GM23248 (cell line): ENCODE data around the gene TLR9. TPM values are rescaled to one million over a fixed set of nuclear protein-coding genes. Genes with fewer than 3 reads are reported as not detected.

Experiments
- DNase-seq: peaks from one replicate; pipeline ENCODE4 v3.0.0-alpha.2; 2015
- H2AFZ ChIP-seq: fragments of 200-600 bp; sonication (generic); 2 replicates; pipeline ENCODE4 v1.6.1; 2016; ENCODE audit warnings: antibody characterized with exemption
- H3F3A ChIP-seq: fragments of 200-600 bp; sonication (generic); 2 replicates; pipeline ENCODE4 v1.6.1; 2016; ENCODE audit warnings: mild to moderate bottlenecking, antibody characterized with exemption, mixed run types; ENCODE audit not compliant: insufficient read depth
- H3K27ac ChIP-seq: fragments of 200-600 bp; sonication (generic); 2 replicates; pipeline ENCODE4 v1.5.1; 2016; ENCODE audit warnings: mild to moderate bottlenecking
- H3K27me3 ChIP-seq: fragments of 200-600 bp; sonication (generic); replicated peaks from 2 replicates; pipeline ENCODE4 v1.6.1; 2016; ENCODE audit warnings: mild to moderate bottlenecking; ENCODE audit not compliant: insufficient read depth
- H3K36me3 ChIP-seq: fragments of 200-600 bp; sonication (generic); 2 replicates; pipeline ENCODE4 v1.6.1; 2016; ENCODE audit warnings: low read depth, mild to moderate bottlenecking
- H3K4me1 ChIP-seq: fragments of 200-600 bp; sonication (generic); 2 replicates; pipeline ENCODE4 v1.6.1; 2016; ENCODE audit warnings: mild to moderate bottlenecking; ENCODE audit not compliant: insufficient read depth
- H3K4me2 ChIP-seq: fragments of 200-600 bp; sonication (generic); one replicate; pipeline ENCODE4 v1.6.1; 2016; ENCODE audit warnings: mild to moderate bottlenecking; ENCODE audit not compliant: unreplicated experiment
- H3K4me3 ChIP-seq: fragments of 200-600 bp; sonication (generic); 2 replicates; pipeline ENCODE4 v1.5.1; 2016; ENCODE audit warnings: mild to moderate bottlenecking
- H3K79me2 ChIP-seq: fragments of 200-600 bp; sonication (generic); 2 replicates; pipeline ENCODE4 v1.6.1; 2016; ENCODE audit warnings: mild to moderate bottlenecking; ENCODE audit not compliant: insufficient read depth
- H3K9ac ChIP-seq: fragments of 200-600 bp; sonication (generic); 2 replicates; pipeline ENCODE4 v1.6.1; 2016; ENCODE audit warnings: mild to moderate bottlenecking
- H3K9me2 ChIP-seq: fragments of 200-600 bp; sonication (generic); 2 replicates; pipeline ENCODE4 v1.6.1; 2016; ENCODE audit warnings: mixed run types, mild to moderate bottlenecking, moderate library complexity; ENCODE audit not compliant: insufficient read depth
- H3K9me3 ChIP-seq: fragments of 200-600 bp; sonication (generic); one replicate; pipeline ENCODE4 v1.6.1; 2017; ENCODE audit warnings: low read depth
- H4K20me1 ChIP-seq: fragments of 200-600 bp; sonication (generic); 2 replicates; pipeline ENCODE4 v1.6.0; 2016; ENCODE audit not compliant: insufficient read depth
- EZH2 ChIP-seq: fragments of 200-600 bp; sonication (generic); IDR thresholded peaks from 2 replicates; pipeline ENCODE4 v1.6.1; 2018; ENCODE audit warnings: antibody characterized with exemption, mild to moderate bottlenecking; ENCODE audit not compliant: insufficient read depth, poor library complexity, severe bottlenecking
- EZH2phosphoT487 ChIP-seq: fragments of 200-600 bp; sonication (generic); IDR thresholded peaks from 2 replicates; pipeline ENCODE4 v1.6.1; 2018; ENCODE audit warnings: antibody characterized with exemption, moderate library complexity, mild to moderate bottlenecking, low read depth; ENCODE audit not compliant: insufficient read depth
- WGBS, 2 experiments: methylation state at CpG; one replicate each; pipeline ENCODE4 v1.1.6; 2015 to 2017; ENCODE audit warnings: low lambda C conversion rate in 2 of 2, low coverage in 1 of 2; ENCODE audit errors: missing lambda C conversion rate in 2 of 2; 5-methylcytosine and 5-hydroxymethylcytosine counted together
- in situ Hi-C: fragments of 300-500 bp; cut with MboI; formaldehyde crosslinking; loops from 2 replicates; pipeline ENCODE4 v1.15.0; 2020
- polyA plus RNA-seq: library from polyadenylated mRNA; unstranded; fragments of >200 nt; fragmentation: Nextera tagmentation; extraction: Ambion mirVana; gene quantifications from 2 replicates; pipeline ENCODE4 v1.2.1, GENCODE V29; 2016
- total RNA-seq: library from RNA; depleted of rRNA; stranded (reverse); fragments of >200 nt; shearing (Covaris generic); gene quantifications from 2 replicates; pipeline ENCODE4 v1.2.3, GENCODE V29; 2014

Gene TLR9
- total and polyA plus RNA-seq, 2 experiments from 2014 or later, result not detected

- in situ Hi-C loops, result no loop called here
- no peak for TF ChIP-seq EZH2
- no peak for TF ChIP-seq EZH2phosphoT487
- peaks cover 100% of the 10 kb centered on the region for H3K79me2 ChIP-seq
- peaks cover 30% of the 10 kb centered on the region for H4K20me1 ChIP-seq
- H3K9me2 ChIP-seq, result no peaks in the 10 kb centered on the region
- peaks cover 22% of the 10 kb centered on the region for H3K4me1 ChIP-seq
- 27 to 31% methylated on average over 9 of the region's 9 CpGs for WGBS, 2 experiments
- H3K4me2 ChIP-seq, result peak overlapping the region; percentile 35
- H3K4me3 ChIP-seq, result no peak overlapping the region
- H3K27me3 ChIP-seq, result no peaks in the 10 kb centered on the region
- no peaks in the 10 kb centered on the region for H3K9me3 ChIP-seq
- 0 out of 2 replicates have a peak overlapping the region, but pooled peaks have one; percentile 18 for H3K9ac ChIP-seq
- peak; percentile 40 for DNase-seq
- H2AFZ ChIP-seq, result no peak overlapping the region
- peaks cover 53% of the 10 kb centered on the region for H3K36me3 ChIP-seq
- peaks cover 31% of the 10 kb centered on the region for H3F3A ChIP-seq
- H3K27ac ChIP-seq, result peak overlapping the region; percentile 54
Measured at GRCh38 chr3:52270252-52270754, 44.9 kb upstream of the TLR9 start.

DNA sequence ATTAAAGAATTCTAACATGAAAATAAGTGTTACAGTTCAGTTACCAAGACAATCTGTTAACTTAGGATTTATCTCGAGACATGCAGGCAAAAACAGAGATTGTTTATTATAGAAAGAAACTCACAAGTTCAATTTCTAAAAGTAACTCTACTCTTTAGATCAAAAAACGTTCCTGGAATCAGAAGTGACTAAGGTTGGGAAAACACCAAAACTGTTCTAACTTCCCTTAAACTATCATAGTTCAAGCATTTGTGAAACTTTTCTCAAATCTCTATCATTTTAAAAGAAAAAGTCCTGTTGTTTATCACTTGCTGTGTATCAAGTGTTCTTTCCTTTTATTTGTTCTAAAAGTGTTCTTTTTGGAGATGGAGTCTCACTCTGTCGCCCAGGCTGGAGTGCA lies 44.3 kb upstream of the TLR9 start:
- peaks cover 54% of the 10 kb centered on the region for H3K36me3 ChIP-seq

DNA sequence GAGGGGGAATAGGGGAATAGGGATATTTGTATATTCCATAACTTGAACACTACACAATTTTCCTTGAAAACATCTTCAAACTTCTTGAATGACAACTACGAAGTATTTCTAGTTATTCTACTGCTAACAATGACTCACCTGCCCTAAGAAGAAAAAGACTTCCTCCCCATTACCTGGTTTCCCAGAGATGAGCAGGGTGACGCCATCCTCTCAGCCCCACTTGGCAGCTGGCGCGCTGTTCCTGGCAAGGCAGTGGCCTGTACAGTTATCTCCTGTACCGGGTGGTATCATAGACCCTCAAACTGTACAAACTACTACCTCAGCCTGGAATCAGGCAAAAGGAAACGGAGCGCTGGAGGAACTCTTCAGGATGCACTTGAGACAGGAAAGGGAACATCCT lies 42.6 kb upstream of the TLR9 start:
- in situ Hi-C loops, result no loop called here
- WGBS, 2 experiments, result 97 to 98% methylated on average over 7 of the region's 7 CpGs
- Histone ChIP-seq H3K4me3 (no peak overlapping the region), H3K79me2 (peaks cover 100% of the 10 kb centered on the region), H3K4me1 (peaks cover 19% of the 10 kb centered on the region), H3K9me2 (no peaks in the 10 kb centered on the region), H3K4me2 (no peak overlapping the region), H4K20me1 (peaks cover 21% of the 10 kb centered on the region), H3K9ac (no peak overlapping the region), H2AFZ (no peak overlapping the region), H3K9me3 (no peaks in the 10 kb centered on the region), H3K36me3 (peaks cover 57% of the 10 kb centered on the region), H3K27me3 (no peaks in the 10 kb centered on the region), H3F3A (peaks cover 31% of the 10 kb centered on the region), H3K27ac (no peak overlapping the region)
- no peak for TF ChIP-seq EZH2phosphoT487
- no peak for TF ChIP-seq EZH2
- no peak for DNase-seq

More for the DNA sequence above, 44.3 kb upstream of the TLR9 start:
- WGBS, 2 experiments, result 67 to 70% methylated on average over 3 of the region's 3 CpGs
- Histone ChIP-seq H3F3A (peaks cover 31% of the 10 kb centered on the region), H4K20me1 (peaks cover 30% of the 10 kb centered on the region), H3K4me2 (peak overlapping the region; percentile 35), H3K27me3 (no peaks in the 10 kb centered on the region), H3K27ac (peak overlapping the region; percentile 54), H3K79me2 (peaks cover 100% of the 10 kb centered on the region), H3K9ac (0 out of 2 replicates have a peak overlapping the region, but pooled peaks have one; percentile 18), H2AFZ (no peak overlapping the region), H3K9me3 (no peaks in the 10 kb centered on the region), H3K4me1 (peaks cover 19% of the 10 kb centered on the region), H3K9me2 (no peaks in the 10 kb centered on the region), H3K4me3 (no peak overlapping the region)
- DNase-seq, result no peak
- TF ChIP-seq EZH2 (no peak), EZH2phosphoT487 (no peak)
- in situ Hi-C loops, result no loop called here

GRCh38 chr3:52265387-52265786 lies 39.9 kb upstream of the TLR9 start:
- DNase-seq, result no peak
- H3K27ac ChIP-seq, result no peak overlapping the region
- in situ Hi-C loops, result no loop called here
- no peaks in the 10 kb centered on the region for H3K27me3 ChIP-seq
- H3K36me3 ChIP-seq, result peaks cover 77% of the 10 kb centered on the region
- 95 to 99% methylated on average over 6 of the region's 6 CpGs for WGBS, 2 experiments
- H3K4me1 ChIP-seq, result peaks cover 9% of the 10 kb centered on the region
- TF ChIP-seq EZH2phosphoT487 (no peak), EZH2 (no peak)
- H3K9ac ChIP-seq, result no peak overlapping the region
- peaks cover 30% of the 10 kb centered on the region for H3F3A ChIP-seq
- H3K4me3 ChIP-seq, result no peak overlapping the region
- peaks cover 100% of the 10 kb centered on the region for H3K79me2 ChIP-seq
- no peak overlapping the region for H3K4me2 ChIP-seq
- H2AFZ ChIP-seq, result no peak overlapping the region
- H3K9me2 ChIP-seq, result no peaks in the 10 kb centered on the region
- H3K9me3 ChIP-seq, result no peaks in the 10 kb centered on the region
- H4K20me1 ChIP-seq, result peaks cover 5% of the 10 kb centered on the region; the same call in 1 of the 2 replicates
